ENCODE measurements around the gene MED13L. TPM values are rescaled to one million over a fixed set of nuclear protein-coding genes. Genes with fewer than 3 reads are reported as not detected.

The MED13L gene
- total and polyA plus RNA-seq, 2 donors (not counting 3 experiments of a cell fraction or from before 2014, with no cell fraction given): 27.4 to 93.6 TPM

DNA sequence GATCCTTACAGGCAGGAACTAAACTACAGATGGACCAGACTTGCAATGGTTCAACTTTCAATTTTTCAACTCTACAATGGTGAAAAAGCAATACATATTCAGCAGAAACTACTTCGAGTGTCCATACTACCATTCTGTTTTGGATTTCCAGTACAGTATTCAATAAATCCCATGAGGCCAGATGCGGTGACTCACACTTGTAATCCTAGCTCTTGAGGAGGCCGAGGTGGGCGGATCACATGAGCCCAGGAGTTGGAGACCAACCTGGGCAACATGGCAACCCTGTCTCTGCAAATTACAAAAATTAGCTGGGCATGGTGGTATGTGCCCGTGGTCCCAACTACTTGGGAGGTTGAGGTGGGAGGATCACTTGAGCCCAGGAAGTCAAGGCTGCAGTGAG lies 336.1 kb downstream of the MED13L start:
- no peaks in the 10 kb centered on the region for H3K79me2 ChIP-seq (ENCODE audit: control insufficient read depth, insufficient read depth, low read length)
- no TSS peak for BruUV-seq (replicated peaks)
- no peaks in the 10 kb centered on the region for H4K20me1 ChIP-seq (replicated peaks; ENCODE audit: control insufficient read depth, extremely low read depth, insufficient read depth, low read length)
- no peak for FAIRE-seq
- no peak overlapping the region for H3K4me2 ChIP-seq (ENCODE audit: insufficient read depth, low read length)
- H2AFZ ChIP-seq (ENCODE audit: low read depth, low read length): no peak overlapping the region
- no peaks in the 10 kb centered on the region for H3K9me3 ChIP-seq (replicated peaks; ENCODE audit: control insufficient read depth, insufficient read depth, low read length)
- dilution Hi-C loops (cut with MboI; ENCODE audit: extremely low pct_ligation_motif_present, low sequenced_read_pairs) (no loop called here), intact Hi-C loops (cut with micrococcal nuclease) (no loop called here)
- H3K4me1 ChIP-seq (ENCODE audit: control insufficient read depth, extremely low read depth, insufficient read depth, low read length): no peaks in the 10 kb centered on the region
- CTCF ChIA-PET: no interaction called here
- POLR2A ChIA-PET: no interaction called here
- H3K36me3 ChIP-seq (ENCODE audit: control insufficient read depth in 2 of 2, extremely low read depth in 1 of 2, insufficient read depth in 2 of 2, low read length in 2 of 2): no peaks in the 10 kb centered on the region
- no peaks in the 10 kb centered on the region for H3K27me3 ChIP-seq (ENCODE audit: control insufficient read depth in 2 of 2, insufficient read depth in 2 of 2, low read length in 2 of 2)
- no peak overlapping the region for H3K9ac ChIP-seq (replicated peaks; ENCODE audit: extremely low read depth, insufficient read depth, low read length)
- H3K4me3 ChIP-seq (replicated peaks in 1 of 3; ENCODE audit: insufficient read depth in 1 of 3, low read depth in 1 of 3, low read length in 3 of 3): no peak overlapping the region
- DNase-seq (ENCODE audit: low read depth, low spot score): no peak
- H3K27ac ChIP-seq (ENCODE audit: insufficient read depth, low read depth, low read length): no peak overlapping the region
- TF ChIP-seq POLR2A (IDR thresholded peaks at IDR 0.05; ENCODE audit: low read depth, low read length): no peak
- TF ChIP-seq, protein P1, sequence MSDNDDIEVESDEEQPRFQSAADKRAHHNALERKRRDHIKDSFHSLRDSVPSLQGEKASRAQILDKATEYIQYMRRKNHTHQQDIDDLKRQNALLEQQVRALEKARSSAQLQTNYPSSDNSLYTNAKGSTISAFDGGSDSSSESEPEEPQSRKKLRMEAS (IDR thresholded peaks at IDR 0.05; ENCODE audit: insufficient read depth, insufficient read length): no peak
- no peak for TF ChIP-seq EZH2 (IDR thresholded peaks at IDR 0.05; ENCODE audit: borderline replicate concordance, low read depth, low read length, severe bottlenecking)
- TF ChIP-seq CTCF (IDR thresholded peaks at IDR 0.05; ENCODE audit: extremely low read depth in 1 of 2, insufficient read depth in 1 of 2, low read depth in 1 of 2, low read length in 2 of 2): no peak
- TF ChIP-seq JUN (IDR thresholded peaks at IDR 0.05; ENCODE audit: borderline replicate concordance, insufficient read depth, insufficient read length, low read depth): no peak
- TF ChIP-seq GATA2 (IDR thresholded peaks at IDR 0.05; ENCODE audit: insufficient read depth, insufficient read length, low read depth, low read length): no peak
- no peak for TF ChIP-seq MYC (IDR thresholded peaks at IDR 0.05; ENCODE audit: low read depth, low read length)
- no peak for TF ChIP-seq FOS (IDR thresholded peaks at IDR 0.05; ENCODE audit: borderline replicate concordance, insufficient read depth, low read length)
- TF ChIP-seq POLR2AphosphoS5 (IDR thresholded peaks at IDR 0.05; ENCODE audit: insufficient read depth, low read depth, low read length): no peak
- no peaks in the 10 kb centered on the region for H3K9me1 ChIP-seq (replicated peaks; ENCODE audit: control insufficient read depth, extremely low read depth, insufficient read depth, low read length)
